ENCODE results near the gene DNAAF8.

The DNAAF8 gene

DNA sequence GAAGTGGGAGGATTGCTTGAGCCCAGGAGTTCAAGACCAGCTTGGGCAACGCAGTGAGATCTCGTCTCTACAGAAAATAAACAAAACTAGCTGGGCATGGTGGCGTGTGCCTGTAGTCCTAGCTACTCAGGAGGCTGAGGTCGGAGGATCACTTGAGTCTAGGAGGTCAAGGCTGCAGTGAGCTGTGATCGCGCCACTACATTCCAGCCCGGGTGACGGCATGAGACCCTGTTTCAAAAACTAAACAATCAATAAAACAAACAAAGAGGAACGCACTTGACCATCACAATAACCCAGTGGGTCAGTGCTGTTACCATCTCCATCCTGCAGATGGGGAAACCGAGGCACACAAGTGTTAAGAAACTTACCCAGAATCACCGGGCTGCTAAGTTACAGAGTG lies 18.9 kb downstream of the DNAAF8 start:
- no peak for DNase-seq (ENCODE audit: low spot score)

- no peak for DNase-seq (ENCODE audit: low spot score)
Observed at GRCh38 chr16:4754865-4755264, 20.5 kb downstream of the DNAAF8 start.

DNA sequence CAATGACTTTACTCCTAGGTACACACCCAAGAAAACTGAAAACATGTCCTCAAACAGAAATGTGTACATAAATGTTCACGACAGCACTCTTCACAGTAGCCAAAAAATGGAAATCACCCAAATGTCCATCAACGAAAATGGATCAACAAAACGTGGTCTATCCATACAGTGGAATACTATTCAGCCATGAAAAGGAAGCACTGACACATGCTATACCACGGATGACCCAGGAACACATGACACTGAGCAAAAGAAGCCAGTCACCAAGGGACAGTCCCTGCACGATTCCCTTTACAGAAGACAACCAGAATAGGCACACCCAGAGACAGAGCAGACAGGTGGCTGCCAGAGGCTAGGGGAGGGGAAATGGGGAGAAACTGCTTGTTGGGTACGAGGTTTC lies 21.4 kb downstream of the DNAAF8 start:
- DNase-seq (ENCODE audit: low spot score): no peak

GRCh38 chr16:4760221-4760910 lies 26.0 kb downstream of the DNAAF8 start:
- no peak for DNase-seq (ENCODE audit: low spot score)

- DNase-seq (ENCODE audit: low spot score): no peak
Observed at GRCh38 chr16:4762205-4762604, 27.9 kb downstream of the DNAAF8 start.

DNA sequence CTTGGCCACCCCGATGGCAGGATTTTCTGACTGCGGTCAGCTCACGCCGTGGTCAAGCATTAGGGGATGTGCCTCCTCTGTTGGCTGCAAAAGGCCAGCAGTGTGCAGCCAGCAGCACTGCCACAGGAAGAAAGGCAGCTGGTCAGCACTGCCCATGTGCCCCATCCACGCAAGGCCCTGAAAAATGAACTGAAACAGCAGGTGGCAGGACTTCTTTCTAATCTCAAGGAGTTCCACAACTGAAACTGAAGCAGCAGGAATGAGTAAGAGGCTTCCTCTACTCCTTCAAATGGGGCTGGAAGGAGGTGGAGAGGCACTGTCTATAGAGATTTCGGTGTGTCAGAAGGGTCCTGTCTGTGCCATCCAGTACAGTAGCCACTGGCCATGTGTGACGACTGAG lies 29.5 kb downstream of the DNAAF8 start:
- DNase-seq (ENCODE audit: low spot score): no peak

DNA sequence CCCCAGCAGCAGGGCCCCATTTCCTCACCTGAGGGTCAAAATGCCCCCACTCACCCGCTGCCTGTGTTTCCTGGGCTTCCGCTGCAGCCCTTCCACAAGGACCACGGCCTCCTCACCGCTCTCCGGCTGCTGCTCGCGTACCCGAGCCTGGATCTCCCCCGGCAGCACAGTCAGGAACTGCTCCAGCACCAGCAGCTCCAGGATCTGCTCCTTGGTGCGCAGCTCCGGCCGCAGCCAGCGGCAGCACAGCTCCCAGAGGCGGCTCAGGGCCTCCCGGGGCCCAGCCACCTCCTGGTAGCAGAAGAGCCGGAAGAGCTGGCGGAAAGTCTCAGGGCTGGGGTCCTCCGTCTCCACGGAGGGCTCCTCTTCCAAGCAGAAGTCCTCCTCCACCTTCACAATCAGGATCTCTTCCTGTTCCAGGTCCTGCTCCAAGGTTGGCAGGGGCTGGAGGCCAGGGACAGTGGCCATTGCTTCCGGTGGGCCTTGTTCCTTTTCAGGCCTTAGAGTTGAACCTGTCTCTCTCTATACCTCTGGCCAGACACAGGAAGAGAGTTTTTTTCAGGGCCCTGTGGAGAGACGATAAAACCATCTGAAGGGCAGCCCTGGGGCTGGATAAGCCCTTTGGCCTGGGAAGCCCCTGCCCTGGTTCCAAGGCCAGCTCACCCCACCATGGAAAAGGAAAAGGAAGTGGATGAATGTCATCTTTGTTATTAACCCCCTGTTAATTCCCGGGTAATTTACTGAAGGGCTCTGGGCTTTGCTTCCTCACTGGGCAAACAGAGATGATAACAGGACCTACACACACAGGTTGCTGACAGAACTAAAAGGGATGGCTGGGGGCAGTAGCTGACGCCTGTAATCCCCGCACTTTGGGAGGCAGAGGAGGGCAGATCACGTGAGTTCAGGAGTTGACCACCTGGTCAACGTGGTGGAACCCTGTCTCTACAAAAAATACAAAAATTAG lies 31.5 kb downstream of the DNAAF8 start:
- no peak for DNase-seq (ENCODE audit: low spot score)

DNA sequence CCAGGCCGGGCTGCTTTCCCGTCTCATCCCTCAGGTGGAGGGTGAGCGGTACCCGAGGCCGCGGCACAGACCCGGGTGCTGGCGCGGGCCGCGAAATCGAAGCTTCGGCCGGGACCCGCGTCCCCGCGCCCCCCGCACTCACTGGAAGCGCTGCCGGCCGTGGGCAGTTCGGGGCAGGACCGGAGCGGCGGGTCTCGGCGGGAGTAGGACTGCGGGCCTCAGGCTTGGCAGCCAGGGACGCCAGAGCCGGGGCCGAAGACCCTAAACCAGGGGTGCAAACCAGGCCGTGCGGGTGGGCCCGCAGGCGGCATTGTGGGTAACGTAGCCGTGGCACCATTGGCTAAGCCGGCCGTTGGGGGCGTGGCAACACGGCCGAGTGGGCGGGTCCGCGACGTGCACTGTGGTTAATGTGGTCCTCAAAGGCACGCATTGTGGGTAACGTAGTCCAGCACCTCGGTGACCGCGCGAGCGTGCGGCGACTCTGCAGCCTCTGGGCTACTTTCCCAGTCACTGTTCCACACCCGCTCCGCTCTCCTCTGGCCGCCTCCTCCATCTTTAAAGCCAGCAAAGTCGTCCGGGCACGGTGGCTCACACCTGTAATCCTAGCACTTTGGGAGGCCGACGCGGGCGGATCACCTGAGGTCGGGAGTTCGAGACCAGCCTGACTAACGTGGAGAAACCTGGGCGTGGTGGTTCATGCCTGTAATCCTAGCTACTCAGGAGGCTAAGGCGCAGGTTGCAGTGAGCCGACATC lies 32.7 kb downstream of the DNAAF8 start, which contains the start of gene ZNF500:
Gene ZNF500 (minus strand): TSS at position 288 of the 754 bp plus-strand sequence. CDS start 1,184 bp downstream, outside the sequence.
- peak; percentile 95 for DNase-seq (ENCODE audit: low spot score)

GRCh38 chr16:4767872-4768548 lies 33.7 kb downstream of the DNAAF8 start:
- DNase-seq (ENCODE audit: low spot score): peak; percentile 15

DNA sequence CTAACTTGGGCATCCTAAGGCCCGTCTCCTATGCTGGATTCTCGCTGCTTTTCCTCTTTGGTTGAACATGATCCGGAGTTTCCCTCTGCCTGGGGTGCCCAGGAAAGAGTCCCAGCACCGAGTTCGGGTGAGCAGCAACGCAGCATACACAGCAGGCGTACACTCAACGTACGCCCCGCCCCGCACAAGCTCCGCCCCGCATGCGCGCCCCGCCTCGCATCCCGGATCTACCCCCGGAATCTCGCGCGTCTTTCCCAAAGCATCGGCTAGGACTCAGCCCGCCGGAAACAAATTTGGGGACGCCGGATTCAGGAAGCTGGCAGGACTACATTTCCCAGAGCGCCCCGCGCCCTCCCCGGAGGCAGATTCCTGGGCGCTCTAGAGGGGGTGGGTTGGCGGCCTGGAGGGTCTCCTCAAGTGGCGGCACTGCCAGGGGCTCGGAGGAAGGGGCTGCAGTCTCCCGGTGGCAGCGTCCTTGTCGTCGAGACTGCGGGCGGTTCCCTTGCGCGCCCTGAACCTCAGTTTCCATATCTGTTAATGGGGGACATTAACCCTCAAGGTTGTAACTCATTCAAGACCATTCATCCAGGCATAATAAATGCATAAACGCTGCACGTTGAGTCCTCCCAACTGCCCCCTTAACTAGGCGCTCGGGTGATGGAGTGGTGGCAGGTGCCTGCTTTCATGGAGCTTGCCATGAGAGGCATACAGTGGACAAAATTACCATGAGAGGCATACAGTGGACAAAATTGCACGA lies 34.4 kb downstream of the DNAAF8 start:
- DNase-seq (ENCODE audit: low spot score): peak; percentile 74

GRCh38 chr16:4769306-4769638 lies 34.9 kb downstream of the DNAAF8 start:
- DNase-seq (ENCODE audit: low spot score): no peak

DNA sequence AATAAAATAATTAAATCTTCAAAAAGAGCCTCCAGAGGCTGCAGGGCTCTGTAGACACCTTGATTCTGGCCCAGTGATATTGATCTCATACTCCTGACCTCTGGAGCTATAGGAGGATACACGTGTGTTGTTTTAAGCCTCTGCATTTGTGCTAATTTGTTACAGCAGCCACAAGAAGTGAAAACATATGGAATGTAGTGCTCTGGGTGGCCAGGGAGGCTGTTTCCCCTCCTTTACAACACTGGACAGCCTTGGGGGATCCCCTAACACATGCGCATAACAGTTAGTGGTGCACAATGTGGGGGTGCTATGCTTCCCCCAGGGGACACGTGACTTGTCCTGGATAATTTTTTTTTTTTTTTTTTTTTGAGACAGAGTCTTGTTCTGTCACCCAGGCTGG lies 37.3 kb downstream of the DNAAF8 start:
- DNase-seq (ENCODE audit: low spot score): no peak

DNA sequence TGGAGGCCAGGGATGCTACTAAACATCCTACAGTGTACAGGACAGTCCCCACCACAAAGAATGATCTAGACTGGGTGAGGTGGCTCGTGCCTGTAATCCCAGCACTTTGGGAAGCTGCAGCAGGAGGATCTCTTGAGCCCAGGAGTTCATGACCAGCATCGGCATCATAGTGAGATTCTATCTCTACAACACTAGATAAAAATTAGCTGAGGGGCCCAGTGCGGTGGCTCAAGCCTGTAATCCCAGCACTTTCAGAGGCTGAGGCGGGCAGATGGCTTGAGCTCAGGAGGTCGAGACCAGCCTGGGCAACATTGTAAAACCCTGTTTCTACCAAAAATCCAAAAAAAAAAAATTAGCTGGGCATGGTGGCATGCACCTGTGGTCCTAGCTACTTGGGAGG lies 38.0 kb downstream of the DNAAF8 start:
- DNase-seq (ENCODE audit: low spot score): no peak

DNA sequence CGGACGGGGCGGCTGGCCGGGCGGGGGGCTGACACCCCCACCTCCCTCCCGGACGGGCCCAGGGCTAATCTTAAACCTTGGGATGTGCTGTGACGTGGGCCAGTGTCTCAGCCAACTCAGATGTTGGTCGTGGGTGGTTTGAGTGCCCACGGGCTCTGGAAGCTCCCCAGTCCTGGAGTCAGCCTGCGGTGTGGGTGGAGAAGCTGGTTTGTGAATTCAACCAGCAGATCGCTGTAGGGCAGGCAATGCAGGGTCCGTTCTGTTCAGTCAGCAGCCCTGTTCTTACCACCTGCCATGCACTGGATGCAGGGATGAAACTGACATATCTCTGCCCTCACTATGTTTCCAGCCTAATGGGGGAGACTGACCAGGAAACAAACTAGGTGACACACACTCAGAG lies 40.7 kb downstream of the DNAAF8 start:
- no peak for DNase-seq (ENCODE audit: low spot score)

DNA sequence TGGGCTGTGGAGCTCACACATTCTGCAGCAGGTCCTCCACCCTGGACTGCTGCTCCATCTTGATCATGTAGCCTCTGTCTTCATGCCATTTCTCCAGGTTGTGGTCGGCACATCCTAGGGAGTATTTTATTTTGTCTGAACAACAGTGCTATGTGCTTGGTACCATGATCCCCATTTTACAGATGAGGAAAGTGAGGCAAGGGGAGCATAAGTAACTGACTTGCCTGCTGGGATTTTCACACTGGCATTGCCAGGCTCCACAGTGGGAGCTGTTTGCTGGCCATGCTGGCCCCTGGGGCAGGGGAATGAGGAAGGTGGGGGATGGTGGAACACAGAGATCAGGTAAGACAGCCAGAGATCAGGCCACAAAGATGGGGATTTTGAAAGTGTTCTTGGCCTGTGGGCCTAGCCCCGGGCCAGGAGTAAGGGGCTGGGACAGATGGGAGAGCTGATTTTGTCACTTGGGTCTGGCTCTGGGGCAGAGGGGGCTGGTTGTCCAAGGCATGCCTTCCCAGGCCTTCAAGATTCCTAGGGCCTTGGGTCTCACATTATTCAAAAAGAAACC lies 41.9 kb downstream of the DNAAF8 start:
- no peak for DNase-seq (ENCODE audit: low spot score)

- DNase-seq (ENCODE audit: low spot score): no peak
Observed at GRCh38 chr16:4777339-4778049, 43.2 kb downstream of the DNAAF8 start.

GRCh38 chr16:4778050-4778392 lies 43.7 kb downstream of the DNAAF8 start:
- no peak for DNase-seq (ENCODE audit: low spot score)

DNA sequence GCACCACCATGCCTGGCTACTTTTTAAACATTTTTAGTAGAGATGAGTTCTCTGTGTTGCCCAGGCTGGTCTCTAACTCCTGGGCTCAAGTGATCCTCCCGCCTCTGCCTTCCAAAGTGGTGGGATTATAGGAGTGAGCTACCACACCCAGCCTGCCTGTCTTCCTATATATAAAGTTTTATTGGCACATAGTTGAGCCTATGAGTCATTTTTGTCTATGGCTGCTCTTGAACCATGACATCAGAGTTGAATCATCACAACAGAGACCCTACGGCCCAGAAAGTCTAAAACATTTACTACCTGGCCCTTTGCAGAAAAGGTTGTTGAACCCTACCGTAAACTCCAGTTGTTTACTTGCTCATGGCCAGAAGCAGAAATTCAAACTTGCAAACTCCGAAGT lies 45.9 kb downstream of the DNAAF8 start:
- no peak for DNase-seq (ENCODE audit: low spot score)

DNA sequence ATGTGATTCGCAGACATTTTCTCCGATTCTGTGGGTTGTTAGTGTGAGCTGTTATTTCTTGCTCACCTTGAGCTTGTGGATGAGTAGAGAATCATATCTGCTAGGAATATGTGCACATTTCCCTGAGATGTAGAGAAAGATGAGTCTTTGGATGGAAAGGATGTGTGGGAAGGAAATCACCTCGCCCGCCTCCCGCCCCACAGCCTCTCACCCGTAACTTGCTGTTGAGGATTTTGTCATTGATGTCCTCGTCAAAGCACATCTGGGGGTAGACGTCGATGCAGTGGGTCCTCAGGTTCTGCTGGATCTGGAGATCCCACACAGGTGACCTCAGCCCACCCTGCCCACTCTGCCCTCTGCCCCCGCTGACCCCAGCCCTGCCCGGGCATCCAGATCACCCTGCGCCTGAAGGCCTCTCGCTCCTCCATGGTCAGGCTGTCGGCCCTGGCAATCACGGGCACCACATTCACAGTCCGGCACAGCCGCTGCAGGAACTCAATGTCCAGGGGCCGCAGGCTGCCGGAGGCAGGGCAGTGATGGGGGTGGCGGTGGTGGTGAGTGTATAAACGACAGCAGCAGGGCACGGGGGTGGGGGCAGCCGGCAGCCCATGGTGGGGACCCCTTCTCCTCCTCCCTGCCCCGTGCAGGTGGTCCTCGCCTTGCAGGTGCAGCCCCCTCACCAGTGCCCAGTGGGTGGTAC lies 49.1 kb downstream of the DNAAF8 start:
- DNase-seq (ENCODE audit: low spot score): no peak

- DNase-seq (ENCODE audit: low spot score): no peak
Observed at GRCh38 chr16:4783951-4784336, 49.6 kb downstream of the DNAAF8 start.
